RWPE2 (cell line): ENCODE results near the gene CD300LG.

Source experiments
- ATAC-seq: fragments of 200-7000 bp; cut with Tn5 transposase; 3 replicates; pipeline ENCODE4 v1.9.1; 2021; ENCODE audit warnings: low read depth
- DNase-seq: peaks from one replicate; pipeline ENCODE4 v3.0.0-alpha.2; 2020; ENCODE audit warnings: low spot score
- H3K27ac ChIP-seq: fragments of 450-650 bp; 2 replicates; pipeline ENCODE4 v1.5.1; 2017; ENCODE audit warnings: mild to moderate bottlenecking; ENCODE audit not compliant: poor library complexity, severe bottlenecking
- H3K27me3 ChIP-seq: fragments of 250-450 bp; sonication (Bioruptor Pico); 2 replicates; pipeline ENCODE4 v1.5.1; 2021; ENCODE audit warnings: mild to moderate bottlenecking, moderate library complexity; ENCODE audit not compliant: insufficient read depth, poor library complexity, severe bottlenecking
- H3K36me3 ChIP-seq: fragments of 250-450 bp; sonication (Bioruptor Pico); 2 replicates; pipeline ENCODE4 v1.5.1; 2020; ENCODE audit warnings: low read depth, mild to moderate bottlenecking, moderate library complexity
- H3K4me1 ChIP-seq: fragments of 250-450 bp; sonication (Bioruptor Pico); 2 replicates; pipeline ENCODE4 v1.5.1; 2021; ENCODE audit warnings: mild to moderate bottlenecking, moderate library complexity; ENCODE audit not compliant: insufficient read depth, poor library complexity, severe bottlenecking
- H3K4me3 ChIP-seq: fragments of 250-450 bp; sonication (Bioruptor Pico); 2 replicates; pipeline ENCODE4 v1.5.1; 2021; ENCODE audit warnings: mild to moderate bottlenecking, moderate library complexity; ENCODE audit not compliant: severe bottlenecking
- H3K9me3 ChIP-seq: fragments of 250-450 bp; sonication (Bioruptor Pico); 2 replicates; pipeline ENCODE4 v1.5.1; 2021; ENCODE audit warnings: mild to moderate bottlenecking, moderate library complexity; ENCODE audit not compliant: severe bottlenecking
- TF ChIP-seq, protein P1 (sequence below): fragments of 450-650 bp; IDR thresholded peaks from one replicate; pipeline ENCODE4 v1.5.1; 2017; ENCODE audit warnings: mild to moderate bottlenecking, moderate library complexity; ENCODE audit not compliant: poor library complexity, severe bottlenecking

CD300LG gene

GRCh38 chr17:43816336-43817320, 30.3 kb upstream of the CD300LG start:
- Histone ChIP-seq H3K27ac (no peak overlapping the region), H3K4me1 (peaks cover 12% of the 10 kb centered on the region), H3K4me3 (no peak overlapping the region), H3K9me3 (no peaks in the 10 kb centered on the region), H3K36me3 (peaks cover 37% of the 10 kb centered on the region), H3K27me3 (no peaks in the 10 kb centered on the region)
- TF ChIP-seq, protein P1, sequence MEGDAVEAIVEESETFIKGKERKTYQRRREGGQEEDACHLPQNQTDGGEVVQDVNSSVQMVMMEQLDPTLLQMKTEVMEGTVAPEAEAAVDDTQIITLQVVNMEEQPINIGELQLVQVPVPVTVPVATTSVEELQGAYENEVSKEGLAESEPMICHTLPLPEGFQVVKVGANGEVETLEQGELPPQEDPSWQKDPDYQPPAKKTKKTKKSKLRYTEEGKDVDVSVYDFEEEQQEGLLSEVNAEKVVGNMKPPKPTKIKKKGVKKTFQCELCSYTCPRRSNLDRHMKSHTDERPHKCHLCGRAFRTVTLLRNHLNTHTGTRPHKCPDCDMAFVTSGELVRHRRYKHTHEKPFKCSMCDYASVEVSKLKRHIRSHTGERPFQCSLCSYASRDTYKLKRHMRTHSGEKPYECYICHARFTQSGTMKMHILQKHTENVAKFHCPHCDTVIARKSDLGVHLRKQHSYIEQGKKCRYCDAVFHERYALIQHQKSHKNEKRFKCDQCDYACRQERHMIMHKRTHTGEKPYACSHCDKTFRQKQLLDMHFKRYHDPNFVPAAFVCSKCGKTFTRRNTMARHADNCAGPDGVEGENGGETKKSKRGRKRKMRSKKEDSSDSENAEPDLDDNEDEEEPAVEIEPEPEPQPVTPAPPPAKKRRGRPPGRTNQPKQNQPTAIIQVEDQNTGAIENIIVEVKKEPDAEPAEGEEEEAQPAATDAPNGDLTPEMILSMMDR, result no peak
- ATAC-seq, result no peak
- no peak for DNase-seq

GRCh38 chr17:43817826-43818225, 29.1 kb upstream of the CD300LG start:
- DNase-seq (no peak), ATAC-seq (no peak)
- Histone ChIP-seq H3K4me3 (no peak overlapping the region), H3K27ac (no peak overlapping the region), H3K4me1 (peaks cover 12% of the 10 kb centered on the region), H3K9me3 (no peaks in the 10 kb centered on the region), H3K27me3 (no peaks in the 10 kb centered on the region), H3K36me3 (peaks cover 43% of the 10 kb centered on the region)
- TF ChIP-seq, protein P1, result no peak

GRCh38 chr17:43818966-43819365, 28.0 kb upstream of the CD300LG start:
- TF ChIP-seq, protein P1, result no peak
- ATAC-seq (no peak), DNase-seq (no peak)
- Histone ChIP-seq H3K27ac (no peak overlapping the region), H3K27me3 (no peaks in the 10 kb centered on the region), H3K4me1 (peaks cover 12% of the 10 kb centered on the region), H3K4me3 (no peak overlapping the region), H3K36me3 (peaks cover 41% of the 10 kb centered on the region), H3K9me3 (no peaks in the 10 kb centered on the region)

DNA sequence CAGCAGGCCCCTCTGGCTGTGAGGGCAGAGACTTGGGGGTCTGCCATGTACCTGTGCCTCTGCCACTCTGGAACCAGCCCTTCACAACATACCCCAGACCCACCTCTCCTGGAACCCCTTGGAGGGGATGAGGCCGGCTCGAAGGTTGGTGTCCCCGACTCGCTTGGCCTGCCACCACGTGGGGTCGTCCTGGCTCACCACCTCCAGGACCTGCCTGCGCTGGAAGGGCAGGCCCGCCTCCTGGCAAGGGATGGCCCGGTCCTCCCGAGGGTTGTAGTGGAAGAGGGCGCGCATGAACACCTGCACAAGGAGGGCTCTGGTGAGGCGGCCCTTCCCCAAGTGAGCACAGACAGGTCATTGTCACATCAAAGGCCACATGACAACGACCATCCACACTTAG, 26.2 kb upstream of the CD300LG start:
- Histone ChIP-seq H3K27ac (no peak overlapping the region), H3K4me1 (no peaks in the 10 kb centered on the region), H3K4me3 (no peak overlapping the region), H3K9me3 (no peaks in the 10 kb centered on the region), H3K36me3 (peaks cover 38% of the 10 kb centered on the region), H3K27me3 (no peaks in the 10 kb centered on the region)
- no peak for DNase-seq
- TF ChIP-seq, protein P1, result no peak
- no peak for ATAC-seq
